Right lobe of liver (tissue), 4 donors: ENCODE results near the gene MYO1H.

ENCODE experiments used
- CTCF ChIP-seq, 4 donors: fragments of 200-600 bp in 3 of 4; fragments of 450-650 bp in 1 of 4; IDR thresholded peaks; one replicate each; pipeline versions ENCODE4 v1.5.1 to v1.8.0; 2016 to 2022; ENCODE audit warnings: antibody characterized with exemption in 4 of 4, mild to moderate bottlenecking in 2 of 4
- POLR2A ChIP-seq: fragments of 450-650 bp; IDR thresholded peaks from one replicate; pipeline ENCODE4 v1.6.1; 2017; ENCODE audit warnings: antibody characterized with exemption, mild to moderate bottlenecking
- donor health status: DM: no; HTN: no; CAD: no.
- donor health status: DM: no; HTN: no; CAD: no.
- donor health status: DM: no; HTN: yes; CAD: no.

- TF ChIP-seq CTCF (IDR thresholded peaks at IDR 0.05): no peak
- no peak for TF ChIP-seq POLR2A
Observed at GRCh38 chr12:109466305-109466704, 118.6 kb downstream of the MYO1H start.
